IMR-90 (cell line): Measurements from ENCODE around the gene GPR158. TPM values are rescaled to one million over a fixed set of nuclear protein-coding genes. Genes with fewer than 3 reads are reported as not detected.

Experiments
- ATAC-seq: fragments of 200-7000 bp; cut with Tn5 transposase; 2 replicates; pipeline ENCODE4 v1.9.1; 2020; ENCODE audit warnings: low read depth, mild to moderate bottlenecking, moderate library complexity
- BruUV-seq: library from RNA; stranded (reverse); fragments of 400-500 nt; replicated peaks from 2 replicates; lab custom pipeline; 2021; lab: Mats Ljungman, UMichigan
- CTCF ChIA-PET: fragments of 300-600 bp; formaldehyde crosslinking; extraction: SDS; loops from one replicate; lab custom pipeline; 2021; ENCODE audit warnings: antibody characterized with exemption; lab: Yijun Ruan, JAX
- POLR2A ChIA-PET: fragments of 300-600 bp; sonication (Branson Sonifier 250); formaldehyde crosslinking; loops from one replicate; lab custom pipeline; 2022; ENCODE audit warnings: antibody characterized with exemption; ENCODE audit not compliant: unreplicated experiment; lab: Charles Lee
- DNase-seq: peaks from one replicate; pipeline ENCODE4 v3.0.0; 2013
- H2AFZ ChIP-seq: replicated peaks from 2 replicates; pipeline ENCODE3; 2013; ENCODE audit warnings: low read length, mild to moderate bottlenecking; ENCODE audit not compliant: poor library complexity
- H2AK5ac ChIP-seq: 2 replicates; pipeline ENCODE4 v1.6.1; 2013; ENCODE audit warnings: low read depth, low read length, inconsistent platforms
- H2AK9ac ChIP-seq: replicated peaks from 2 replicates; pipeline ENCODE3; 2013; ENCODE audit warnings: mild to moderate bottlenecking, low read depth, low read length, moderate library complexity; ENCODE audit not compliant: poor library complexity
- H2BK120ac ChIP-seq: 2 replicates; pipeline ENCODE4 v1.6.1; 2013; ENCODE audit warnings: low read depth, low read length, inconsistent platforms
- H2BK15ac ChIP-seq: 3 replicates; pipeline ENCODE4 v1.6.1; 2013; ENCODE audit warnings: low read depth, low read length, inconsistent platforms
- H2BK20ac ChIP-seq: 2 replicates; pipeline ENCODE4 v1.6.1; 2013; ENCODE audit warnings: low read depth, mild to moderate bottlenecking, inconsistent platforms, low read length, moderate library complexity
- H2BK5ac ChIP-seq: 2 replicates; pipeline ENCODE4 v1.6.1; 2013; ENCODE audit warnings: mild to moderate bottlenecking, low read depth, low read length, inconsistent platforms; ENCODE audit not compliant: poor library complexity, severe bottlenecking
- H3K14ac ChIP-seq: replicated peaks from 2 replicates; pipeline ENCODE4 v1.6.1; 2013; ENCODE audit warnings: low read depth, low read length, inconsistent platforms
- H3K18ac ChIP-seq: 2 replicates; pipeline ENCODE4 v1.6.1; 2013; ENCODE audit warnings: low read depth, low read length, control low read depth
- H3K23ac ChIP-seq: 2 replicates; pipeline ENCODE4 v1.6.1; 2013; ENCODE audit warnings: low read depth, low read length, inconsistent platforms
- H3K27ac ChIP-seq: 2 replicates; pipeline ENCODE4 v1.5.1; 2013; ENCODE audit warnings: mild to moderate bottlenecking, control low read depth, low read length; ENCODE audit not compliant: insufficient read depth
- H3K27me3 ChIP-seq: 2 replicates; pipeline ENCODE4 v1.6.1; 2013; ENCODE audit warnings: low read length; ENCODE audit not compliant: control insufficient read depth, insufficient read depth
- H3K36me3 ChIP-seq: 2 replicates; pipeline ENCODE4 v1.6.1; 2013; ENCODE audit warnings: low read length, mixed read lengths; ENCODE audit not compliant: control insufficient read depth, insufficient read depth
- H3K4ac ChIP-seq: 2 replicates; pipeline ENCODE4 v1.6.1; 2013; ENCODE audit warnings: low read depth, low read length, inconsistent platforms
- H3K4me1 ChIP-seq: 2 replicates; pipeline ENCODE4 v1.6.1; 2013; ENCODE audit warnings: low read length, mixed read lengths; ENCODE audit not compliant: control insufficient read depth, insufficient read depth
- H3K4me2 ChIP-seq: 2 replicates; pipeline ENCODE4 v1.6.1; 2013; ENCODE audit warnings: low read depth, mild to moderate bottlenecking, control low read depth, low read length, moderate library complexity
- H3K4me3 ChIP-seq: 2 replicates; pipeline ENCODE4 v1.5.1; 2013; ENCODE audit warnings: low read depth, mild to moderate bottlenecking, control low read depth, low read length, moderate library complexity; ENCODE audit not compliant: insufficient read depth
- H3K56ac ChIP-seq: 2 replicates; pipeline ENCODE4 v1.6.1; 2013; ENCODE audit warnings: low read length, inconsistent platforms; ENCODE audit not compliant: insufficient read depth; ENCODE audit errors: extremely low read depth
- H3K79me1 ChIP-seq, 2 experiments: 2 replicates each; pipeline ENCODE4 v1.6.1; 2013; ENCODE audit warnings: low read length in 2 of 2, inconsistent platforms in 1 of 2, low read depth in 1 of 2
- H3K9ac ChIP-seq: 2 replicates; pipeline ENCODE4 v1.6.1; 2013; ENCODE audit warnings: low read depth, low read length, control low read depth
- H3K9me1 ChIP-seq: 2 replicates; pipeline ENCODE4 v1.6.1; 2013; ENCODE audit warnings: low read length, inconsistent platforms; ENCODE audit not compliant: insufficient read depth
- H3K9me3 ChIP-seq: 2 replicates; pipeline ENCODE4 v1.6.1; 2013; ENCODE audit warnings: low read length; ENCODE audit not compliant: control insufficient read depth, insufficient read depth
- H4K20me1 ChIP-seq: 2 replicates; pipeline ENCODE4 v1.6.1; 2013; ENCODE audit warnings: low read length, inconsistent platforms; ENCODE audit not compliant: insufficient read depth
- H4K5ac ChIP-seq: 2 replicates; pipeline ENCODE4 v1.6.1; 2013; ENCODE audit warnings: mild to moderate bottlenecking, low read depth, low read length, control low read depth
- H4K8ac ChIP-seq, 2 experiments: 2 replicates each; pipeline ENCODE4 v1.6.1; 2013; ENCODE audit warnings: low read depth in 2 of 2, low read length in 2 of 2, control low read depth in 1 of 2, inconsistent platforms in 1 of 2
- H4K91ac ChIP-seq: 2 replicates; pipeline ENCODE4 v1.6.1; 2013; ENCODE audit warnings: low read depth, low read length, inconsistent platforms; ENCODE audit not compliant: insufficient read depth
- CHD1 ChIP-seq: IDR thresholded peaks from 2 replicates; pipeline ENCODE4 v1.6.1; 2012; ENCODE audit warnings: low read depth, low read length, improper control_type of control experiment
- FOS ChIP-seq: fragments of 150-350 bp; IDR thresholded peaks from 2 replicates; pipeline ENCODE4 v1.6.1; 2016; ENCODE audit warnings: low read depth, low read length
- MAFK ChIP-seq: IDR thresholded peaks from 2 replicates; pipeline ENCODE4 v1.6.1; 2012; ENCODE audit warnings: low read depth, low read length, improper control_type of control experiment
- NFE2L2 ChIP-seq: fragments of 150-350 bp; IDR thresholded peaks from 2 replicates; pipeline ENCODE4 v1.6.1; 2016; ENCODE audit warnings: low read depth, mild to moderate bottlenecking, low read length
- RFX5 ChIP-seq: IDR thresholded peaks from 2 replicates; pipeline ENCODE4 v1.8.0; 2012; ENCODE audit warnings: low read depth, mild to moderate bottlenecking, low read length, moderate library complexity
- SMC3 ChIP-seq: fragments of 150-350 bp; IDR thresholded peaks from 2 replicates; pipeline ENCODE4 v1.6.1; 2016; ENCODE audit warnings: low read depth, mild to moderate bottlenecking, antibody characterized with exemption, low read length, moderate library complexity
- WGBS, 2 experiments: methylation state at CpG; one replicate each; pipeline versions ENCODE4 v1.1.5 to v1.1.7; 2013; ENCODE audit warnings: missing lambda C conversion rate in 2 of 2; ENCODE audit not compliant: insufficient read length in 1 of 2; ENCODE audit errors: extremely low coverage in 2 of 2; 5-methylcytosine and 5-hydroxymethylcytosine counted together
- dilution Hi-C: fragments of 300-500 bp; cut with HindIII; formaldehyde crosslinking; loops from one replicate; pipeline ENCODE4 v1.14.3; 2018; ENCODE audit warnings: low sequenced_read_pairs; ENCODE audit not compliant: unreplicated experiment
- in situ Hi-C: fragments of 300-500 bp; cut with MboI; formaldehyde crosslinking; loops from 3 replicates; pipeline ENCODE4 v1.14.3; 2019; ENCODE audit warnings: low sequenced_read_pairs, inconsistent platforms, mixed read lengths
- intact Hi-C: fragments of 100-400 bp; cut with micrococcal nuclease; formaldehyde crosslinking; loops from 2 replicates; pipeline ENCODE4 v1.10.0; 2022
- polyA plus RNA-seq, 3 experiments: library from polyadenylated mRNA; depleted of rRNA; stranded (reverse); fragments of >200 nt; gene quantifications; 2 replicates each; pipeline ENCODE4 v1.2.3, GENCODE V29; 2012; ENCODE audit warnings: low replicate concordance in 1 of 3
- total RNA-seq: library from RNA; depleted of rRNA; stranded (reverse); fragments of >200 nt; gene quantifications from 2 replicates; pipeline ENCODE4 v1.2.3, GENCODE V29; 2012

The GPR158 gene
- total and polyA plus RNA-seq, 2 of the 4 experiments (the other 2 are of a cell fraction), result not detected

DNA sequence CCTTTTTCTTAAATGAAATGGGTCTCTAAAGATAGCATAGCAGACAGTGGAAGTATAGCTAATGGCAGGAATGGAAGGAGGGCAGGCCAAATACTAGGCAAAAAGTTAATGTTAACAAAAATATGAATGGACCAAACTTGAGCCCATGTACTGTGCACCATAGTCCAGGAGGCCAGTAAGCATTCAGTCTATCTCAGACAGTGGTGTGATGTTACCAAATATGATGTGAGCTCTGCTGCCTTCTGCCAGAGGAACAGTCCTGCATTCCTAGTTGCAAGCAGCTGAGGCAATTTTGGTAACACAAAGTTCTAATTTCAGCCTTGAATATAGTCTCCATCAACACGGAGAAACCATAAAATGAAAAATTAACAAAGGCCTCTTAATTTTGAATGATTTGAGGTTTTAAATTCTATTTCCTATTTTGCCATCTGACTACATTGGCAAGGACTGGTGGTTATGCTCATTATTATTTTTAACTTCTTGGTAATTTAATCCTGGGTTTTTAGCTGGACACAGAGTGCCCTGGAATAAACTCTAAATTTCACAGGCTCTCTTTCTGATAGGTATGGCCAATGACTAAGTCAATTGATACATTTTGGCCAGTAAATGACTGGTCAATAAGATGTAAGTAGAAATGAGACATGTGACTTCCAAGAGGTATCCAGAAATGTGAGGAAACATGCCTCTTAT lies 442.2 kb downstream of the GPR158 start:
- no peak overlapping the region for H2BK15ac ChIP-seq
- no peaks in the 10 kb centered on the region for H3K36me3 ChIP-seq
- H2BK20ac ChIP-seq, result no peak overlapping the region
- H4K20me1 ChIP-seq, result no peaks in the 10 kb centered on the region
- H2AFZ ChIP-seq, result no peak overlapping the region
- DNase-seq, result no peak
- no peak overlapping the region for H4K8ac ChIP-seq
- TF ChIP-seq RFX5 (no peak), SMC3 (no peak), CHD1 (no peak), MAFK (no peak), FOS (no peak), NFE2L2 (no peak)
- WGBS, 2 experiments, result no CpG with 5 or more reads among the region's 1 CpG
- dilution Hi-C loops, result no loop called here
- no peak overlapping the region for H3K4me2 ChIP-seq
- in situ Hi-C loops, result no loop called here
- H3K27ac ChIP-seq, result no peak overlapping the region
- H2AK9ac ChIP-seq, result no peak overlapping the region
- H3K4ac ChIP-seq, result no peak overlapping the region
- no peak overlapping the region for H3K9ac ChIP-seq
- no peaks in the 10 kb centered on the region for H3K4me1 ChIP-seq
- peaks cover 18% of the 10 kb centered on the region for H3K9me3 ChIP-seq
- no peak overlapping the region for H2AK5ac ChIP-seq
- H4K91ac ChIP-seq, result no peak overlapping the region
- H3K79me1 ChIP-seq, result no peaks in the 10 kb centered on the region
- no peak overlapping the region for H3K4me3 ChIP-seq
- ATAC-seq, result no peak
- CTCF ChIA-PET, result no interaction called here
- H3K9me1 ChIP-seq, result no peaks in the 10 kb centered on the region
- H3K23ac ChIP-seq, result no peak overlapping the region
- POLR2A ChIA-PET, result no interaction called here
- H3K18ac ChIP-seq, result no peak overlapping the region
- H3K27me3 ChIP-seq, result no peaks in the 10 kb centered on the region
- no peak overlapping the region for H3K14ac ChIP-seq
- intact Hi-C loops, result no loop called here
- no peak overlapping the region for H4K5ac ChIP-seq
- H3K56ac ChIP-seq, result no peak overlapping the region
- no peak overlapping the region for H2BK5ac ChIP-seq
- no peak overlapping the region for H2BK120ac ChIP-seq
- BruUV-seq, result no TSS peak
